Trophoblast cell (in vitro differentiated cells and primary cell): ENCODE data around the gene SLC5A3.

Experiments used
- DNase-seq, 2 donors: peaks; one replicate each; pipeline ENCODE4 v3.0.0-alpha.2; 2016
- H2AFZ ChIP-seq: 2 replicates; pipeline ENCODE4 v1.6.1; 2013; ENCODE audit warnings: low read length, moderate library complexity, mild to moderate bottlenecking; ENCODE audit not compliant: insufficient read depth, poor library complexity
- H2AK5ac ChIP-seq: 2 replicates; pipeline ENCODE4 v1.6.1; 2013; ENCODE audit warnings: mild to moderate bottlenecking, low read length
- H2BK120ac ChIP-seq: 2 replicates; pipeline ENCODE4 v1.6.1; 2013; ENCODE audit warnings: low read length, mild to moderate bottlenecking, moderate library complexity; ENCODE audit not compliant: insufficient read depth, poor library complexity
- H2BK12ac ChIP-seq: 2 replicates; pipeline ENCODE4 v1.6.1; 2013; ENCODE audit warnings: mild to moderate bottlenecking, low read length, moderate library complexity
- H2BK5ac ChIP-seq: 2 replicates; pipeline ENCODE4 v1.6.1; 2013; ENCODE audit warnings: low read length, low read depth, moderate library complexity, mild to moderate bottlenecking; ENCODE audit not compliant: poor library complexity
- H3K14ac ChIP-seq: 2 replicates; pipeline ENCODE4 v1.6.1; 2013; ENCODE audit warnings: mild to moderate bottlenecking, low read length
- H3K18ac ChIP-seq: 2 replicates; pipeline ENCODE4 v1.6.1; 2013; ENCODE audit warnings: mild to moderate bottlenecking, low read length
- H3K23ac ChIP-seq: 2 replicates; pipeline ENCODE4 v1.6.1; 2013; ENCODE audit warnings: low read length
- H3K27ac ChIP-seq: 2 replicates; pipeline ENCODE4 v1.5.1; 2013; ENCODE audit warnings: low read depth, mild to moderate bottlenecking, inconsistent platforms, low read length, moderate library complexity
- H3K27me3 ChIP-seq: 2 replicates; pipeline ENCODE4 v1.6.1; 2013; ENCODE audit warnings: inconsistent platforms, mild to moderate bottlenecking, low read length, moderate library complexity; ENCODE audit not compliant: insufficient read depth
- H3K36me3 ChIP-seq, 2 experiments: 1 replicate in 1 of 2; 2 replicates in 1 of 2; pipeline ENCODE4 v1.6.1; 2013; ENCODE audit warnings: low read length in 2 of 2, mild to moderate bottlenecking in 2 of 2, moderate library complexity in 1 of 2; ENCODE audit not compliant: insufficient read depth in 2 of 2, control insufficient read depth in 1 of 2
- H3K4ac ChIP-seq: 2 replicates; pipeline ENCODE4 v1.6.1; 2013; ENCODE audit warnings: low read depth, mild to moderate bottlenecking, low read length, moderate library complexity
- H3K4me1 ChIP-seq, 2 experiments: 1 replicate in 1 of 2; 2 replicates in 1 of 2; pipeline ENCODE4 v1.6.1; 2013; ENCODE audit warnings: low read length in 2 of 2, mild to moderate bottlenecking in 2 of 2, moderate library complexity in 1 of 2; ENCODE audit not compliant: insufficient read depth in 2 of 2, control insufficient read depth in 1 of 2
- H3K4me2 ChIP-seq: 2 replicates; pipeline ENCODE4 v1.6.1; 2013; ENCODE audit warnings: inconsistent platforms, mild to moderate bottlenecking, low read length, moderate library complexity
- H3K4me3 ChIP-seq: 2 replicates; pipeline ENCODE4 v1.5.1; 2013; ENCODE audit warnings: mild to moderate bottlenecking, low read depth, low read length, inconsistent platforms
- H3K79me1 ChIP-seq: one replicate; pipeline ENCODE4 v1.6.1; 2013; ENCODE audit warnings: low read length
- H3K79me2 ChIP-seq: 2 replicates; pipeline ENCODE4 v1.6.1; 2013; ENCODE audit warnings: low read length, mild to moderate bottlenecking; ENCODE audit not compliant: control insufficient read depth, insufficient read depth, poor library complexity
- H3K9ac ChIP-seq: 2 replicates; pipeline ENCODE4 v1.6.1; 2013; ENCODE audit warnings: mild to moderate bottlenecking, low read length
- H3K9me3 ChIP-seq: 2 replicates; pipeline ENCODE4 v1.6.1; 2013; ENCODE audit warnings: low read depth, mild to moderate bottlenecking, control low read depth, inconsistent platforms, low read length; ENCODE audit not compliant: insufficient read depth
- H4K12ac ChIP-seq: 2 replicates; pipeline ENCODE4 v1.6.1; 2013; ENCODE audit warnings: low read depth, mild to moderate bottlenecking, low read length, moderate library complexity
- H4K8ac ChIP-seq: 2 replicates; pipeline ENCODE4 v1.6.1; 2013; ENCODE audit warnings: low read depth, mild to moderate bottlenecking, low read length, moderate library complexity
- H4K91ac ChIP-seq: one replicate; pipeline ENCODE4 v1.6.1; 2013; ENCODE audit warnings: low read depth, mild to moderate bottlenecking, low read length, moderate library complexity
- WGBS: extraction: QIAGEN DNeasy Blood & Tissue Kit; methylation state at CpG from one replicate; pipeline ENCODE4 v1.1.7; 2013; ENCODE audit warnings: missing lambda C conversion rate; ENCODE audit not compliant: insufficient read length, insufficient coverage; ENCODE audit errors: extremely low coverage; 5-methylcytosine and 5-hydroxymethylcytosine counted together

Gene SLC5A3

DNA sequence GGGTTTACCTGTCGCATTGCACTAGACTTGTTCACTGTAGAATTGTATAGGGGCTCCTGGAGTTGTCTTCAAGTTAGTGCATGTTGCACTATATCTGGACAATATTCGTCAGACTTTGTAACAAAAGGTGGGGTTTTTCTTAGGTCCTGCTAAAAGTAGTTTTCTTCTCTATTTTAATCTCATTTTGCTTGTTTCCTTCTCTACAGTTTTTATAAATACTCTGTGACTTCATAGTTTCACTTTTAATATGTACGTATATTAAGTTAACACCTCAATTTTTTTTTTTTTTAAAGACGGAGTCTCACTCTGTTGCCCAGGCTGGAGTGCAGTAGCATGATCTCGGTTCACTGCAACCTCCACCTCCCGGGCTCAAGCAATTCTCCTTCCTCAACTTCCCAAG lies 26.5 kb upstream of the SLC5A3 start:
- no peak overlapping the region for H3K27ac ChIP-seq
- no peak overlapping the region for H3K14ac ChIP-seq
- no peak overlapping the region for H2AK5ac ChIP-seq
- no peaks in the 10 kb centered on the region for H3K36me3 ChIP-seq
- no peak overlapping the region for H3K9ac ChIP-seq
- H2BK120ac ChIP-seq: no peak overlapping the region
- DNase-seq: no peak
- no peak overlapping the region for H4K8ac ChIP-seq
- no peak overlapping the region for H4K12ac ChIP-seq
- WGBS: no CpG with 5 or more reads among the region's 6 CpGs
- no peak overlapping the region for H2BK12ac ChIP-seq
- H3K79me1 ChIP-seq: no peaks in the 10 kb centered on the region
- no peaks in the 10 kb centered on the region for H3K4me1 ChIP-seq
- H3K23ac ChIP-seq: no peak overlapping the region
- no peak overlapping the region for H2BK5ac ChIP-seq
- H4K91ac ChIP-seq: no peak overlapping the region
- no peak overlapping the region for H2AFZ ChIP-seq
- H3K79me2 ChIP-seq: no peaks in the 10 kb centered on the region
- H3K27me3 ChIP-seq: no peaks in the 10 kb centered on the region
- no peaks in the 10 kb centered on the region for H3K9me3 ChIP-seq
- H3K4me2 ChIP-seq: no peak overlapping the region
- H3K18ac ChIP-seq: no peak overlapping the region
- H3K4ac ChIP-seq: no peak overlapping the region
- H3K4me3 ChIP-seq: no peak overlapping the region

DNA sequence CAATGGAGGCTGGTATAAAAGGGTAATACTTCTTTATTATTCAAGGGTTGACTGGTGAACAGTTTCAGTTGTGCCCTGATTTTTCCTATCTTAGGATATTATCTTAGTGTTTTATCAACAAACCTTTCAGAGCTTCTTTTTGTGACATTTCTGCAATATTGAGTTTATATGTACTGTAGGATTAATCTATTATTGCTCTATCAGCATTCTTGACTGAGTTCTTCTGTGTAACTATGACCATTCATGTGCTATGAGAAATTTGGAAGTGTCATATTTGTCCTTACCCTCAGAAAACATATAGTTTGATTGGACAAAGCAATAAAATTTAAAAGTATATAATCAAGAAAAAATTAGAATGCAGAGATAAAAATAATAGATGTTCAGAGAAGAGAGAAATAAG lies 25.5 kb upstream of the SLC5A3 start:
- Histone ChIP-seq H3K27ac (no peak overlapping the region), H2AFZ (no peak overlapping the region), H3K79me1 (no peaks in the 10 kb centered on the region), H3K4ac (no peak overlapping the region), H3K79me2 (no peaks in the 10 kb centered on the region), H3K4me1 (no peaks in the 10 kb centered on the region), H3K4me2 (no peak overlapping the region), H4K8ac (no peak overlapping the region), H3K14ac (no peak overlapping the region), H3K4me3 (no peak overlapping the region), H3K9me3 (no peaks in the 10 kb centered on the region), H4K12ac (no peak overlapping the region), H2AK5ac (no peak overlapping the region), H3K36me3 (no peaks in the 10 kb centered on the region), H2BK5ac (no peak overlapping the region), H3K27me3 (no peaks in the 10 kb centered on the region), H3K18ac (no peak overlapping the region), H3K9ac (no peak overlapping the region), H2BK12ac (no peak overlapping the region), H2BK120ac (no peak overlapping the region), H3K23ac (no peak overlapping the region), H4K91ac (no peak overlapping the region)
- DNase-seq: no peak

- H3K4me3 ChIP-seq: no peak overlapping the region
- no peak overlapping the region for H3K14ac ChIP-seq
- H2BK12ac ChIP-seq: no peak overlapping the region
- H3K18ac ChIP-seq: no peak overlapping the region
- WGBS: no CpG with 5 or more reads among the region's 5 CpGs
- no peak overlapping the region for H2BK120ac ChIP-seq
- no peak for DNase-seq
- no peak overlapping the region for H4K91ac ChIP-seq
- no peak overlapping the region for H3K4me2 ChIP-seq
- no peaks in the 10 kb centered on the region for H3K79me1 ChIP-seq
- H3K23ac ChIP-seq: no peak overlapping the region
- no peak overlapping the region for H2AFZ ChIP-seq
- H3K27me3 ChIP-seq: no peaks in the 10 kb centered on the region
- no peaks in the 10 kb centered on the region for H3K4me1 ChIP-seq
- no peak overlapping the region for H2BK5ac ChIP-seq
- H4K12ac ChIP-seq: no peak overlapping the region
- H3K79me2 ChIP-seq: no peaks in the 10 kb centered on the region
- H2AK5ac ChIP-seq: no peak overlapping the region
- H3K9ac ChIP-seq: no peak overlapping the region
- H3K36me3 ChIP-seq: no peaks in the 10 kb centered on the region
- H3K27ac ChIP-seq: no peak overlapping the region
- H3K4ac ChIP-seq: no peak overlapping the region
- H4K8ac ChIP-seq: no peak overlapping the region
- H3K9me3 ChIP-seq: no peaks in the 10 kb centered on the region
These were observed 21.2 kb upstream of the SLC5A3 start for GRCh38 chr21:34052171-34052570.

GRCh38 chr21:34054259-34054658 lies 19.1 kb upstream of the SLC5A3 start:
- H3K4me3 ChIP-seq: no peak overlapping the region
- no CpG with 5 or more reads among the region's 4 CpGs for WGBS
- no peak overlapping the region for H2AFZ ChIP-seq
- H3K23ac ChIP-seq: no peak overlapping the region
- H3K4me1 ChIP-seq: no peaks in the 10 kb centered on the region
- H3K14ac ChIP-seq: no peak overlapping the region
- no peaks in the 10 kb centered on the region for H3K79me2 ChIP-seq
- H2BK5ac ChIP-seq: no peak overlapping the region
- H4K8ac ChIP-seq: no peak overlapping the region
- no peak overlapping the region for H3K18ac ChIP-seq
- H2BK12ac ChIP-seq: no peak overlapping the region
- H3K36me3 ChIP-seq: no peaks in the 10 kb centered on the region
- no peak overlapping the region for H3K27ac ChIP-seq
- H4K91ac ChIP-seq: no peak overlapping the region
- no peak overlapping the region for H2BK120ac ChIP-seq
- H3K79me1 ChIP-seq: no peaks in the 10 kb centered on the region
- H2AK5ac ChIP-seq: no peak overlapping the region
- H4K12ac ChIP-seq: no peak overlapping the region
- no peak overlapping the region for H3K9ac ChIP-seq
- no peak overlapping the region for H3K4ac ChIP-seq
- no peaks in the 10 kb centered on the region for H3K27me3 ChIP-seq
- no peaks in the 10 kb centered on the region for H3K9me3 ChIP-seq
- no peak overlapping the region for H3K4me2 ChIP-seq
- DNase-seq: no peak

GRCh38 chr21:34055615-34056014 lies 17.8 kb upstream of the SLC5A3 start:
- Histone ChIP-seq H3K9ac (no peak overlapping the region), H3K23ac (no peak overlapping the region), H2BK5ac (no peak overlapping the region), H4K12ac (no peak overlapping the region), H3K4me2 (no peak overlapping the region), H3K27ac (no peak overlapping the region), H3K27me3 (no peaks in the 10 kb centered on the region), H3K79me2 (no peaks in the 10 kb centered on the region), H3K9me3 (no peaks in the 10 kb centered on the region), H3K4me3 (no peak overlapping the region), H3K36me3 (no peaks in the 10 kb centered on the region), H2BK12ac (no peak overlapping the region), H3K18ac (no peak overlapping the region), H4K91ac (no peak overlapping the region), H3K79me1 (no peaks in the 10 kb centered on the region), H2BK120ac (no peak overlapping the region), H2AFZ (no peak overlapping the region), H4K8ac (no peak overlapping the region), H2AK5ac (no peak overlapping the region), H3K4me1 (no peaks in the 10 kb centered on the region), H3K14ac (no peak overlapping the region), H3K4ac (no peak overlapping the region)
- no CpG with 5 or more reads among the region's 5 CpGs for WGBS
- DNase-seq: no peak
